K562 (cell line): ENCODE results near the gene UBAC2.

Experiments
- CREB1 ChIP-seq, 2 experiments: sonication (generic) in 1 of 2; formaldehyde crosslinking in 1 of 2; IDR thresholded peaks; 2 replicates each; pipeline versions ENCODE4 v1.6.1 to v1.8.0; 2012 to 2022; ENCODE audit warnings: inconsistent platforms in 1 of 2, mild to moderate bottlenecking in 1 of 2, missing genetic modification reagents in 1 of 2, moderate library complexity in 1 of 2
- MAX ChIP-seq: sonication (generic); formaldehyde crosslinking; IDR thresholded peaks from 2 replicates; pipeline ENCODE4 v1.9.0; 2022; ENCODE audit warnings: mild to moderate bottlenecking, missing genetic modification reagents

GRCh38 chr13:99205621-99206220 is 5.1 kb downstream of the UBAC2 start:
- TF ChIP-seq CREB1 (IDR thresholded peaks at IDR 0.05) (no peak), CREB1 (CRISPR knock-in tag; IDR thresholded peaks at IDR 0.05) (no peak), MAX (CRISPR knock-in tag) (no peak)
